ENCODE data around the gene ZNF106. TPM values are rescaled to one million over a fixed set of nuclear protein-coding genes. Genes with fewer than 3 reads are reported as not detected.

ZNF106 gene
- total RNA-seq, 2 experiments from 2014 or later: 42.2 to 43.3 TPM

- ATAC-seq (no peak), DNase-seq (no peak)
- POLR2A ChIA-PET: no interaction called here
- H3K27me3 Mint-ChIP-seq (ENCODE audit: low read depth): no peaks in the 10 kb centered on the region
- no peak overlapping the region for H3K4me3 Mint-ChIP-seq
- CTCF ChIA-PET: interaction anchor here (1.0 to 2.2 kb wide), 3 partner anchors 9 to 360 kb away, joined by 3 to 5 read pairs (median 4); no protein-coding TSS in a partner anchor
- H3K9me3 Mint-ChIP-seq (ENCODE audit: insufficient read depth): no peaks in the 10 kb centered on the region
- H3K36me3 Mint-ChIP-seq (ENCODE audit: low read depth): peaks cover 15% of the 10 kb centered on the region
- H3K4me1 Mint-ChIP-seq (ENCODE audit: low read depth): no peaks in the 10 kb centered on the region
- no peak overlapping the region for H3K27ac Mint-ChIP-seq
Observed at GRCh38 chr15:42471002-42471401, 19.9 kb downstream of the ZNF106 start.

- Mint-ChIP-seq H3K27me3 (ENCODE audit: low read depth) (no peaks in the 10 kb centered on the region), H3K36me3 (ENCODE audit: low read depth) (peaks cover 19% of the 10 kb centered on the region), H3K4me3 (no peak overlapping the region), H3K9me3 (ENCODE audit: insufficient read depth) (no peaks in the 10 kb centered on the region), H3K27ac (no peak overlapping the region), H3K4me1 (ENCODE audit: low read depth) (no peaks in the 10 kb centered on the region)
- no peak for DNase-seq
- ChIA-PET POLR2A (no interaction called here), CTCF (no interaction called here)
- no peak for ATAC-seq
Observed at GRCh38 chr15:42465520-42466259, 25.3 kb downstream of the ZNF106 start.

DNA sequence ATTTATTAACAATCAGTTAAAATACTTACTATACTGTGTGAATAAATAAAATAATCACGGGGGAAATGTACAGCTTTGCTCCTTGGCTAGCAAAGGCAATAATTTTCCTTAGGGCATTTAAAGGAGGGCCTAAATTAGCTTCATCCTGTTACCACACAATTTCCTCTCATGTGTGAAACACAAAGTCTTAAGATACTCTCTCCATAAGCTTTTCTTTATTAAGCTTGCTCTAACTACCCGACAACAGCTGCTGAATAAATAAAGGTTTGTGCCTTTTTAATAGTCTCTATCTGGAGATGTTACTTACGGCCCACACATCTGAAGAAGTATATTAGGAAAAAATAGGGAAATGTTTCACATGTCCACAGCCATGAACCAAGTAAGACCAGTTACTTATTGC lies 29.7 kb downstream of the ZNF106 start:
- CTCF ChIA-PET: interaction anchor here (1.2 kb wide), 1 partner anchor 11 kb away, joined by 5 read pairs; no protein-coding TSS in a partner anchor
- Mint-ChIP-seq H3K9me3 (ENCODE audit: insufficient read depth) (no peaks in the 10 kb centered on the region), H3K36me3 (ENCODE audit: low read depth) (peaks cover 11% of the 10 kb centered on the region), H3K4me3 (no peak overlapping the region), H3K27me3 (ENCODE audit: low read depth) (no peaks in the 10 kb centered on the region), H3K4me1 (ENCODE audit: low read depth) (no peaks in the 10 kb centered on the region), H3K27ac (no peak overlapping the region)
- ATAC-seq (no peak), DNase-seq (no peak)
- POLR2A ChIA-PET: no interaction called here

DNA sequence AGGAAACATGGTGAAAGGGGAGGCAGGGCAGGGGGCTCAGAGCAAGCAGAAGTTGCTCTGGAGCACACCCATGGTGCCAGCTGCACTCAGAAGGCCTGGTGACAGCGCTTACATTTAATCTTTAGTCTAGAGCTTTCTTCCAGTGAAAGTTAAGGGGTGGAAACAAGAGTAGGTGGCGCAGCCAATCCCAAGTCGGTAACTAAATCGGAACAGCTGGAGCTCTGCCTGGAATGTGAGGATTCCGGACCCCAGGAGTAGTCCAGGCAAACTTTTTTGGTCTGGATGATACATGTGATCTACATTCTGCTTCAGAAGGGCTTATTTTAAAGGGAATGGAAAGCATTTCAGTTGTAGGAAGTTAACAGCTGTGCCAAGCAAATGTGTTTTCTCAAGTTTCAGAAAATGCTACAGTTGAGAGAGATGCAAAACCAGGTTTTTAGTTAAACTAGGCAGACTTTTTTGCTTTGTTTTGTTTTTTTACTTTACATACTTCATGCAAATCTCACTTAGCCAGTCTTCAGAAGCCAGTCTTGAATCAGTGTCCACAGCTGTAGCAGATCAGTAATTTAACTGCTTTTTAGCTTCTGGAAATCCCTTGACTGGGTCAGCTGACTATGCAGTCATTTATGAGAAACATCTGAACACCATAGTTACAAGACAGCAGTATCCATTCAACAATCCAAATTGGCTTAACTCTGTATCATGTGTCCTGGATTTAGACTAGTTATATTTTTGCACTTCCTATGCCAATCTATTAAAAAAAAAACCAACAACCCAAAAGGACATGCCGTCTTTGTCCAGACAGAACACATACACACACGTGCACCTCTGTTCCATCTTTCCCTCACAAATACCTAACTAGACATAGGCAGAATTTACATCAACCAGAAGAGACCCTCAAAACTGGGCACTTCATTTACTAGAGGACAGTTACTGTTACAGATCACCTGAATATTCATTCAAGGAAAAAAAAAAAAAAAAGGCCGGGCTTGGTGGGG lies 33.2 kb downstream of the ZNF106 start:
- ChIA-PET CTCF (no interaction called here), POLR2A (no interaction called here)
- Mint-ChIP-seq H3K4me1 (ENCODE audit: low read depth) (no peaks in the 10 kb centered on the region), H3K36me3 (ENCODE audit: low read depth) (peaks cover 2% of the 10 kb centered on the region), H3K27ac (no peak overlapping the region), H3K9me3 (ENCODE audit: insufficient read depth) (no peaks in the 10 kb centered on the region), H3K27me3 (ENCODE audit: low read depth) (no peaks in the 10 kb centered on the region), H3K4me3 (no peak overlapping the region)
- ATAC-seq (no peak), DNase-seq (no peak)

- Mint-ChIP-seq H3K4me3 (no peak overlapping the region), H3K27me3 (ENCODE audit: low read depth) (no peaks in the 10 kb centered on the region), H3K9me3 (ENCODE audit: insufficient read depth) (no peaks in the 10 kb centered on the region), H3K27ac (no peak overlapping the region), H3K36me3 (ENCODE audit: low read depth) (peaks cover 2% of the 10 kb centered on the region), H3K4me1 (ENCODE audit: low read depth) (no peaks in the 10 kb centered on the region)
- CTCF ChIA-PET: interaction anchor here (0.6 kb wide), 1 partner anchor 909 kb away, joined by 3 read pairs; no protein-coding TSS in a partner anchor
- POLR2A ChIA-PET: no interaction called here
- DNase-seq (no peak), ATAC-seq (no peak)
Observed at GRCh38 chr15:42456971-42457370, 34.0 kb downstream of the ZNF106 start.

DNA sequence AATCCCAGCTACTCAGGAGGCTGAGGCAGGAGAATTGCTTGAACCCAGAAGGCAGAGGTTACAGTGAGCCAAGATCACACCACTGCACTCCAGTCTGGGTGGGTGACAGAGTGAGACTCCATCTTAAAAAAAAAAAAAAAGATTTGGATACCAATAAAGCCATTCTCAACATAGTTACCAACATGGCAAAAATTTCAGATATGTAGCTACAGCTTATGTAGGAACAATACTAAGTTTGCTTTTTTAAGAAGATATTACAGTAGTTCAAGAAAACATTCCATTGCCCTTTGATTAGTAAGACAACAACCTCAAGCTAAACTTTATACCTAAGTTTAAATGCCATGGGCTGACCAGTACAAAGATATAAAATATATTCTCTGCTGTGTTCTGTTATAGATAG lies 34.4 kb downstream of the ZNF106 start:
- Mint-ChIP-seq H3K9me3 (ENCODE audit: insufficient read depth) (no peaks in the 10 kb centered on the region), H3K4me3 (no peak overlapping the region), H3K4me1 (ENCODE audit: low read depth) (no peaks in the 10 kb centered on the region), H3K36me3 (ENCODE audit: low read depth) (peaks cover 5% of the 10 kb centered on the region), H3K27me3 (ENCODE audit: low read depth) (no peaks in the 10 kb centered on the region), H3K27ac (no peak overlapping the region)
- ChIA-PET POLR2A (no interaction called here), CTCF (interaction anchor here (0.6 to 1.1 kb wide), 2 partner anchors 11 to 910 kb away, joined by 3 to 4 read pairs; no protein-coding TSS in a partner anchor)
- ATAC-seq (no peak), DNase-seq (no peak)

DNA sequence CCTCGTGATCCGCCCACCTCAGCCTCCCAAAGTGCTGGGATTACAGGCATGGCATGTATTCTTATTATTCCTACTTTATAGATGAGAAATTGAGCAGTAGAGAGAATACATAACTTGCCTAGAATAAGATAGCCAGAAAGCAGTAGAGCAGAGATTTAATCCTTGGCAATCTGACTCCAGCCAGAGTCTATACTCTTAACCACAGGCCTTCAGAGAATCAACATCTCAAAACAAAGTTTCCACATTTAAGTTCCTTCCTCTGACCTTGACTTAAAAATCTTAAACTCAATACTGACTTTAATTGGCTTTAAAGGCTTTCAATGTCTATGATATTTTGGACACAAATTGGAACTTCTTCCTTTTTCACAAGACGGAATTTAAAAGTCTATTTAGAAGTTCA lies 37.1 kb downstream of the ZNF106 start:
- H3K36me3 Mint-ChIP-seq (ENCODE audit: low read depth): peaks cover 26% of the 10 kb centered on the region
- no peaks in the 10 kb centered on the region for H3K27me3 Mint-ChIP-seq (ENCODE audit: low read depth)
- CTCF ChIA-PET: interaction anchor here (1.0 kb wide), 1 partner anchor 69 kb away, joined by 3 read pairs; no protein-coding TSS in a partner anchor
- H3K9me3 Mint-ChIP-seq (ENCODE audit: insufficient read depth): no peaks in the 10 kb centered on the region
- no peak overlapping the region for H3K4me3 Mint-ChIP-seq
- ATAC-seq (no peak), DNase-seq (no peak)
- POLR2A ChIA-PET: no interaction called here
- H3K4me1 Mint-ChIP-seq (ENCODE audit: low read depth): no peaks in the 10 kb centered on the region
- H3K27ac Mint-ChIP-seq: no peak overlapping the region

- Mint-ChIP-seq H3K4me1 (ENCODE audit: low read depth) (no peaks in the 10 kb centered on the region), H3K27me3 (ENCODE audit: low read depth) (no peaks in the 10 kb centered on the region), H3K4me3 (no peak overlapping the region), H3K9me3 (ENCODE audit: insufficient read depth) (no peaks in the 10 kb centered on the region), H3K27ac (no peak overlapping the region), H3K36me3 (ENCODE audit: low read depth) (peaks cover 31% of the 10 kb centered on the region)
- POLR2A ChIA-PET: no interaction called here
- CTCF ChIA-PET: no interaction called here
- ATAC-seq (no peak), DNase-seq (no peak)
Observed at GRCh38 chr15:42450425-42450790, 40.5 kb downstream of the ZNF106 start.

- H3K27ac Mint-ChIP-seq: no peak overlapping the region
- POLR2A ChIA-PET: no interaction called here
- ATAC-seq: no peak
Observed at GRCh38 chr15:42449770-42450424, 41.0 kb downstream of the ZNF106 start.

DNA sequence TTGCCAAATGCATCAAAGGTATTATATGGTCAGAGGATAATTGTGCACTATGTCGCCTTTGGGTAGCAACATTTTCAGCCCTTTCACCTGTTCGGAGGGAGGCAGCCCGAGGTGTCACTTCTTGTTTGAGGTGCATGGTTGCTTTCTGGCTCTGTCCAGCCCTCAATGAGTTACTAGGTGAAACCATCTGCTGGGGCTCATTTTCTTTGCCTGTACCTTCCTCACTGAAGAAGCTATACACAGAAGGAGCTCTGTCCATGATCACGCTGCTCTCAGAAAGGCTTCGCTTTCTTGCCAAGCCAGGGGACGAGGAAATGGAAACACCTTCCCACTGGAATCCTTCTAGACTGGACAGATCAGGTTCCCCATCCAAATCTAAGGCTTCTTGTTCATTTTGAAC lies 42.7 kb downstream of the ZNF106 start:
- no peak overlapping the region for H3K27ac Mint-ChIP-seq
- no peak overlapping the region for H3K4me3 Mint-ChIP-seq
- no peak for DNase-seq
- H3K4me1 Mint-ChIP-seq (ENCODE audit: low read depth): no peaks in the 10 kb centered on the region
- ChIA-PET POLR2A (no interaction called here), CTCF (no interaction called here)
- H3K9me3 Mint-ChIP-seq (ENCODE audit: insufficient read depth): no peaks in the 10 kb centered on the region
- H3K27me3 Mint-ChIP-seq (ENCODE audit: low read depth): no peaks in the 10 kb centered on the region
- peaks cover 44% of the 10 kb centered on the region for H3K36me3 Mint-ChIP-seq (ENCODE audit: low read depth)
- no peak for ATAC-seq

More at GRCh38 chr15:42449770-42450424, 41.0 kb downstream of the ZNF106 start:
- Mint-ChIP-seq H3K27me3 (ENCODE audit: low read depth) (no peaks in the 10 kb centered on the region), H3K4me3 (no peak overlapping the region), H3K4me1 (ENCODE audit: low read depth) (no peaks in the 10 kb centered on the region), H3K9me3 (ENCODE audit: insufficient read depth) (no peaks in the 10 kb centered on the region), H3K36me3 (ENCODE audit: low read depth) (peaks cover 36% of the 10 kb centered on the region)
- CTCF ChIA-PET: no interaction called here
- DNase-seq: no peak

GRCh38 chr15:42447599-42447998 lies 43.3 kb downstream of the ZNF106 start:
- DNase-seq (no peak), ATAC-seq (no peak)
- H3K4me3 Mint-ChIP-seq: no peak overlapping the region
- H3K9me3 Mint-ChIP-seq (ENCODE audit: insufficient read depth): no peaks in the 10 kb centered on the region
- H3K27me3 Mint-ChIP-seq (ENCODE audit: low read depth): no peaks in the 10 kb centered on the region
- CTCF ChIA-PET: no interaction called here
- peaks cover 42% of the 10 kb centered on the region for H3K36me3 Mint-ChIP-seq (ENCODE audit: low read depth)
- POLR2A ChIA-PET: no interaction called here
- H3K4me1 Mint-ChIP-seq (ENCODE audit: low read depth): no peaks in the 10 kb centered on the region
- no peak overlapping the region for H3K27ac Mint-ChIP-seq

DNA sequence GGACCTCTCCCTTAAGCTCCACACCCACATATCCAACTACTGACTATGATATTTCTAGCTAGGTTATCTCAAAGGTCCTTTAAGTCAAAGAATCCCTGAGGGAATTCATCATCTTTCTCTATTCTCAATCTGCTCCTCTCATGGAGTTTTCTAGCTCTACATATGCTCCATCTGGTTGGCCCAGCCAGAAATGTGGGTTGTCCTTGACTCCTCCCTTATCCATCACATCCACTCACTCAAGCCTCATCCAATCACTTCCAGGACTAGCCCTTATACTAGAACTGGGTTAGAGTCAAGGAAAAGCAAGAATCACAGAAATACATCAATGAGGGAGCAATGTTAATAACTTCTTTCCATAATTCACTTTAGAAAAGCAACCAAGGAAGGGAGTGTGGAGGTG lies 45.4 kb downstream of the ZNF106 start:
- ATAC-seq (no peak), DNase-seq (no peak)
- Mint-ChIP-seq H3K9me3 (ENCODE audit: insufficient read depth) (no peaks in the 10 kb centered on the region), H3K27me3 (ENCODE audit: low read depth) (no peaks in the 10 kb centered on the region), H3K27ac (no peak overlapping the region), H3K4me1 (ENCODE audit: low read depth) (no peaks in the 10 kb centered on the region), H3K4me3 (no peak overlapping the region), H3K36me3 (ENCODE audit: low read depth) (peaks cover 36% of the 10 kb centered on the region)
- ChIA-PET CTCF (interaction anchor here (1.0 to 1.2 kb wide), 3 partner anchors 11 to 206 kb away, joined by 3 to 4 read pairs (median 3); no protein-coding TSS in a partner anchor), POLR2A (no interaction called here)
